GM10248 (cell line): ENCODE data around the gene PTPN7.

ENCODE experiments used
- CTCF ChIA-PET: fragments of 300-600 bp; sonication (Branson Sonifier 250); formaldehyde crosslinking; extraction: SDS; loops from one replicate; lab custom pipeline; 2021; ENCODE audit warnings: antibody characterized with exemption; lab: Yijun Ruan, JAX
- POLR2A ChIA-PET: fragments of 350-650 bp; sonication (Branson Sonifier 250); formaldehyde crosslinking; extraction: SDS; loops from one replicate; lab custom pipeline; 2020; ENCODE audit warnings: antibody characterized with exemption; lab: Yijun Ruan, JAX
- DNase-seq: peaks from one replicate; pipeline ENCODE4 v3.0.0; 2012; ENCODE audit errors: extremely low spot score
- CTCF ChIP-seq: IDR thresholded peaks from 2 replicates; pipeline ENCODE4 v1.5.1; 2012; ENCODE audit warnings: mild to moderate bottlenecking, low read depth; ENCODE audit errors: extremely low read depth, missing control alignments, control extremely low read depth

PTPN7 gene

DNA sequence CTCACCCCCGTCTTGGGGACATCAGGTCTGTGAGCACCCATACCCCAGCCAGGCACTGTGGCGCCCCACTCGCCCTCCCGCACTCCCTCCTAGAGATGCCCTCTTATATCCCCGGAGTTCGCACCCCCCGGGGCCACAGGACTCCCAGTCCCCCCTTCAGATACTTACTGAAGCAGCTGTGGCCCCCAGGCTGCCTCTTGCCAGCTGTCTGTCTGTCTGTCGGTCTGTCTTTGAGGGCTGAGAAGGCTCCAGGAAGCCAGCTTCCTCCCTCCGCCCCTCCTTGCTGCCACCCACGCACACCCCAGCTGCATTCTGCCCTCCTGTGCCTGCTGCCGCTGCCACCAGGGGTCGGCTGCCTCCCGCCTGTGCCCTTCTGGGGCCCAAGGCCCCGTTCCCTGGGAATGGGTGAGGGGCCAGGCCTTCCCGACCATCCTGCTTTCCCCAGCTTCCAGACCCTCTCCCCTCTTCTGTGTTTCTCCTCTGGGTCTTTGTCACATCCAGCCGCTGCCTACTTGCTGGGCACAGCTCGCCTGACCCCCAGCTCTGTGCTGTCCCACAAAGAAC is at the start of gene PTPN7:
Gene PTPN7, minus strand, starts transcription at position 226 of the 564 bp plus-strand sequence. CDS start 1,200 bp downstream, outside the sequence.
- ChIA-PET POLR2A (interaction anchor here (0.6 to 1.1 kb wide), 2 partner anchors 10 to 15 kb away, joined by 3 to 4 read pairs; no protein-coding TSS in a partner anchor), CTCF (interaction anchor here (0.7 to 3.3 kb wide), 13 partner anchors 9 to 161 kb away, joined by 3 to 15 read pairs (median 4); no protein-coding TSS in a partner anchor)
- DNase-seq, result peak; percentile 82
- TF ChIP-seq CTCF, result peak; percentile 73

DNA sequence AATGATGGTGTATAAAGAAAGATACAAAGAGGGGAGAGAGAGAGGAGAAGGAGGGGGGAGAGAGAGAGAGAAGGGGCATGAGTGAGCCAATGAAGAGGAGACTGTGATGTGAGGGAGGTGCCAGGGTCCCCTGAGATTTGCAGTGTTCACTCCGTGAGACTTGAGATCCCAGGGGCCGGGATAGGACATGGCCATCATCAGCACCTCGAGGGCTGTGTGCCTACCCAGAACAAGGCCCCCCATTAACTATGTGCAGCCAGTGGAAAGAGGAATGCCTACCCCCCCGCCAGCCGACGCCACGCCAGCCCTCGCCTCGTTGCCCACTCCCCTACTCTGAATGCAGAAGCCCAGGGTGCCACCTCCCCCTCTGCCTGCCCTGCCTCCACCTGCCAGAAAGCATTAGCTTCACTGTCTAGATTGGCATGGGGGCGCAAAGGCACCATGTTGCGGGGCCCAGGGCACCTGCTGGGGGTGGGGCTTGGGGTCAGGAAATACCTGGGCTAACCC is 48.0 kb upstream of the PTPN7 start:
- DNase-seq, result no peak
- CTCF ChIA-PET, result interaction anchor here (2.1 kb wide), 1 partner anchor 19 kb away, joined by 8 read pairs; no protein-coding TSS in a partner anchor
- no peak for TF ChIP-seq CTCF
- POLR2A ChIA-PET, result no interaction called here

DNA sequence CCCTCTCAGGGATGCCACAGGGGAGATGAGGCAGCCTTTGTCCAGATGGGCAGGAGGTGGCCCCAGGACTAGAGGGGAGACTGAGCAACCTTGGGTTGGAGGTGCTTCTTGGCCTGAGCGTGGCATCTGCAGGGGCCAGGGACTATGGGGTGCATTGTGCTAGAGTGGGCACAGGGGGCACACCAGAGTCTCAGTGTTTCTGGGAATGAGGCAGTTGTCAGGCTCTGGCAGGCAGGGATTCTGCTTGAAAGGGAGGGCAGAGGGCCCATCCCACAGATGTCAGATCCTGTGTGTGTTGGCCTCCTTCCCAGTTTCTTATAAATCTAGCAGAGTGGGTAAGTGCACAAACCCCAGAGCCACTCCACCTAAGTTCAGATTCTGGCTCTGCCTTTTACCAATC is 46.9 kb upstream of the PTPN7 start:
- no peak for TF ChIP-seq CTCF
- no peak for DNase-seq
- ChIA-PET POLR2A (no interaction called here), CTCF (interaction anchor here (1.7 kb wide), 1 partner anchor 15 kb away, joined by 6 read pairs; no protein-coding TSS in a partner anchor)

- POLR2A ChIA-PET, result no interaction called here
- DNase-seq, result no peak
- CTCF ChIA-PET, result interaction anchor here (1.0 to 1.7 kb wide), 2 partner anchors 13 to 70 kb away, joined by 3 to 6 read pairs; no protein-coding TSS in a partner anchor
- no peak for TF ChIP-seq CTCF
Measured at GRCh38 chr1:202205523-202206190, 45.3 kb upstream of the PTPN7 start.

DNA sequence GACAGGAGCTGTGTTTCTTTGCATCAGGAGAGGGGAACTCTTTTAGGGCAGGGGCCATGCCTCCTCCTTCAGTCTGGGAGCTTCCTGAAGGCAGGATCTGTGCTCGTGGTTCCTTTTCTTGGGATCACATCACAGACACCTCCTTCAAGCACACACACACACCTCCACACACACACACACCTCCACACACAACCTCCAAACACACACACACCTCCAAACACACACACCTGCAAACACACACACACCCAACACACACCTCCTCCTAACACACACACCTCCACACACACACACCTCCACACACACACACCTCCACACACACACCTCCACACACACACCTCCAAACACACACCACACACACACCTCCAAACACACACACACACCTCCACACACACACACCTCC is 43.7 kb upstream of the PTPN7 start:
- ChIA-PET CTCF (no interaction called here), POLR2A (no interaction called here)
- no peak for TF ChIP-seq CTCF
- DNase-seq, result no peak

- no peak for DNase-seq
- POLR2A ChIA-PET, result no interaction called here
- no peak for TF ChIP-seq CTCF
- CTCF ChIA-PET, result interaction anchor here (1.2 to 1.7 kb wide), 2 partner anchors 10 to 14 kb away, joined by 4 to 10 read pairs; partner anchors contain the start of gene LGR6
Measured at GRCh38 chr1:202203238-202204039, 43.0 kb upstream of the PTPN7 start.
